ENCODE data around the gene LYRM1.

The LYRM1 gene

DNA sequence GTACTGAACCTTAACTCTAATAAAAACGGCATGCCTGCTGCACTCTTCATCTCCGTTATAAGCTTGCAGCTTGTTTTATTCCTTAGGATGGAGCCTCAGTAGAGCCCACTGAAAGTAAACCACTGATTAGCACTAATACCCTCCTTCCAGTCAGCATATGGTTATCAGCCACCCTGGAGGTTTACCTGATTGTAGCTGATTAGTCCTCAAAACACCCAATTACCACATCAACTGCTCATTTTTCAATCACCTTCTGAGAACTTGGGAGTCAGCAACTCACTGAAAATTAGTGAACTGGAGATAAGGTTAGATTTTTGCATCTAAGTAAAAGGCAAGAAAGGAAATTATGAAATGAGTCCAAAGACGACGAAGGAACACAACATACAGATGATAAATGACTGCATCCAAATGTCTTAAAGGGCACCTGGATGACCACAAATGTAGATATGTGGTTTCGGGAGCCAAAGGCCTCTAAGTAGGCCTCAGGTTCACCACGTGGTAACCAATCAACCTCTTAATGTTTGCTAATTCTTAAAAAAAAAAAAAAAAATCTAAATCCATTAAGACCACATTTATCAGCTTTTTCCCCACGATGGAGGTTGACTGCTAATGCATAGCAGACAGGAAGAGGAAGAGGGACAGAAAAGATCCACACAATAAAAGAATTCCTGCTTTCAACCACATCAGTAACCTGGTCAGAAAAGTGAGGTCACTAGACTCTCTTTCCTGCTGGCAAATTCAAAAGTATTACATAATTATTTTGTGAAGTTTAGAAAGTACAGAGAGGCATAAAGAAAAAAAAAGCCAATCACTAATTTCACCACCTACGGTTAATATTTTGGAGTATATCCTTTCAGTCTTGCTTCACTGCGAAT, 28.4 kb upstream of the LYRM1 start:
- no peak for DNase-seq (ENCODE audit: low read depth in 2 of 2)

DNA sequence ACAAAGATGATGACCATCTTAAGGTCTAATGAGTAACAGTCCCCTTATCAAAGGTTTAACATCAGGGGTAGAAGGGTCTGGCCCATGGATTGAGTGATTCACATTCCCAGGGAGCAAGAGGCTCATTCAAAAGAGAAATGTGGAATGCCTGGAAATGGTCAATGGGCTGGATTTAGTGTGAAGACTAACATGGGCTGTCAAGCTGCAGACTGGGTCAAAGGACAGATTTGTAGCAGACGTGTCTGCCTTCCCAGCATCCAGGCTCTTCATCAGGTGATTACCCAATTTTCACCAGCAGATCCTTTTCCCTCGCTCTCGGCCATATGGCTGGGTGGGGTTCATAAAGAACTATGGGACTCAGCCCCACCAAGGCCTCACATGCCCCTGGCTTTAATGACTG, 27.2 kb upstream of the LYRM1 start:
- DNase-seq (ENCODE audit: low read depth in 2 of 2): no peak

DNA sequence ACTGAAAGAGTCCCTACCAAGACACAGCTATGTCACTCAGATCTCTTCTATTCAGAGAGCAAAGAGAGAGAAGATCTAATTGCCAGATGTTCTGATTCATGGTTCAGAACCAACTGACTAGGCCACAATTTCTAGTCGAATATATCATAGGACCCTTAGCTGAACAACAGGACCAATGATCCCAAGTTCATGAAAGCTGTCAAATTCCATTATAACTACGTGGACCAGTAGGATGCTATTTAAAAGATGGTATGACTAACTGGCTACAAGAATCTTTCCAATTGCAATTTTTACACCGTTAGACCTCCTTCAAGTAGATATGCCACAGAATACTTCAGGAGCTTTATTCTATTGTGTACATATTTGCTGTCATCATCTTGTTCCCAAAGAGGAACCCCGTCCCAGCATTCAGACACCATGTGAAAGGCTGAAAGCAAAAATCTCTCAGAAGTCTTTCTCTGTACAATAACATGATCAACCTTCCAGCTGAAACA, 26.4 kb upstream of the LYRM1 start:
- DNase-seq (ENCODE audit: low read depth in 2 of 2): no peak

DNA sequence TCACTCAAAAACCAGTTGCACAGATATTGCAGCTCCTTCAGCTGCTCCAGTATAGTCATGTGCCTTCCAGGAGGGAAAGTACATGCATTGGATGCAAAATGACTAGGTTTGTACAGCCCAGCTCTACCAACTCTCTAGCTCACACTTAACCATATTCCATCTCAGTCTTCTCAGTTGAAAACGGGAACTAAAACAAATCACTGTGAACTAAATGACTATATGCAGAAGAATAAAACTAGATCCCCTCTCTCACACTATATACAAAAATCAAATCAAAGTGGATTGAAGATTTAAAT, 25.3 kb upstream of the LYRM1 start:
- DNase-seq (ENCODE audit: low read depth in 2 of 2): no peak

DNA sequence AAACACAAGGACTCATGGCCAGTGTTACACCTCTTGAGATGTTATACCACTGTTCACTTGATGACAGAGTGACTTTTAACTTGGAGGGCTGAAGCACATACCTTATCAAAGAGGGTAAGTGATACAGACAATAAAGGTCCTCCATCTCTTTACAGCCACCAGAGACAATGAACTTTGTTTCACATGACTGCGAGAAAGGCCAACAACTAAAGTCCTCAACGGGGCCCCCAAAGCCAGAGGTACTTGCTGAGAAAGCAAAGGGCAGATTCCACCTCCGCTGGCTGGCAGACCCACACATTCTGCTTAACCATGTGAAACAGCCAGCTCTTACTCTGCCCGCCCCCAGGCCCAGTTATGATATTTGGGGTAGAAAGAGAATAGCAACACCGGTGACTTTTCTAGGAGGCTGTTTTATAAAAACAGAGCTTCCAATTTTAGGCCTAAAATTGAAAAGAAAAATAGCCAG, 21.9 kb upstream of the LYRM1 start:
- no peak for DNase-seq (ENCODE audit: low read depth in 2 of 2)

GRCh38 chr16:20879175-20880040, 21.2 kb upstream of the LYRM1 start:
- no peak for DNase-seq (ENCODE audit: low read depth in 2 of 2)

GRCh38 chr16:20880867-20881502, 19.6 kb upstream of the LYRM1 start:
- DNase-seq (ENCODE audit: low read depth in 2 of 2): no peak

- DNase-seq (ENCODE audit: low read depth in 2 of 2): no peak
Observed at GRCh38 chr16:20881503-20881878, 19.1 kb upstream of the LYRM1 start.

- no peak for DNase-seq (ENCODE audit: low read depth in 2 of 2)
Observed at GRCh38 chr16:20883554-20884239, 16.9 kb upstream of the LYRM1 start.

DNA sequence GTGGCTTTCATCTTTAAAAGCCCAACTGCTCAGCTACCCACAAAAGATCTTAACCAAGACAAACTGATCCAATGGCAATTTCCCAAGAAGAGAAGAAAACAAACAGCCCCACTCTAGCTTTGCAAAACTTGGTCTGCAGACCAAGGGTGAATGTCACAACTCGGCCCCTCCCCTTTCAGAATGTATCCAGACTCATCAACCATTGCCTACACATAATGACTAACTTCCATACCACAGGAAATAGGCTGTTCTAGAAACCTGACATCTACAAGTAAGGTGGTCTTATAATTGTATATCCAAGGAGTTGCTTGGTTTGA, 16.4 kb upstream of the LYRM1 start:
- DNase-seq (ENCODE audit: low read depth in 2 of 2): no peak

- no peak for DNase-seq (ENCODE audit: low read depth in 2 of 2)
Observed at GRCh38 chr16:20886320-20886719, 14.3 kb upstream of the LYRM1 start.

DNA sequence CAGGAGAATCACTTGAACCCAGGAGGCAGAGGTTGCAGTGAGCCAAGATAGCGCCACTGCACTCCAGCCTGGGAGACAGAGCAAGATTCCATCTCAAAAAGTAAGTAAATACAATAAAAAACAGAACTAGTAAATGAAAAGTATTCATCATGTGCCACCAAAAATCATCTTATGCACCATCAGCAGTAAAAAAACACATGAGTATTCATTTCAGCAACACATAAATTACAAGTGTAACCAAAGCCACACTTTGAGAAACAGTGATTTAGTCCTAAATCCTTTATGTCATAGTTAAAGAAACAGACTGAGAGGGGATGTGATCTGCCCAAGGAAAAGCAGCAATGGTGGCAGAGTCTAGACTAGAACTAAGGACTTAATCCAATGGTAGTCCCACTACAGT, 13.4 kb upstream of the LYRM1 start:
- no peak for DNase-seq (ENCODE audit: low read depth in 2 of 2)

DNA sequence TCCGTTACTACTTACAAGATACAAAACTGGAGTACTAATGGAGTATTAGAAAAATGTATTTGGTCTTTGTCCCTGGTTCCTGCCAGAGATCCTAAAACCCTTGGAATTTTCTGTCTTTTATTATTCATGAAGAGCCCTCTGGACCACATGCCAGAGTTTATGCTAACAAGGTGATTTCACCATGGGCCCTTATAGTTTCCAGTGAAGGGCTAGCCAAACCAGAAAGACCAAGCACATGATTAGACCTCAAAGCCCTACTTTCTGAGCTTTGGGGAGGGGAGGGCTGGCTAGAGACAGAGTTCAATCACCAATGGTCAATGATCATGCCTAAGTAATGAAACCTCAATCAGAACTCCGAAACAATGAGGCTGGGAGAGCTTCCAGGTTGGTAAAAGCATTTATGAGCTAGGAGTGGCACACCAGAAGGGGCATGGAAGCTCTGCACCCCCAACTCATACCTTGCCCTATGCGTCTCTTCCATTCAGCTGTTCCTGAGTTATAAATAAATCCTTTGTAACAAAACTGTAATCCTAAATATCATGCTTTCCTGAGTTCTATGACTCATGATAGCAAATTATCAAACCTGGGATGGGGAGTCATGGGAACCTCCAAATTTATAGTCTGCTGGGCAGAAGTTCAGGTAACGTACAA, 10.8 kb upstream of the LYRM1 start:
- DNase-seq (ENCODE audit: low read depth in 2 of 2): no peak

GRCh38 chr16:20894388-20894787, 6.2 kb upstream of the LYRM1 start:
- DNase-seq (ENCODE audit: low read depth in 2 of 2): no peak

DNA sequence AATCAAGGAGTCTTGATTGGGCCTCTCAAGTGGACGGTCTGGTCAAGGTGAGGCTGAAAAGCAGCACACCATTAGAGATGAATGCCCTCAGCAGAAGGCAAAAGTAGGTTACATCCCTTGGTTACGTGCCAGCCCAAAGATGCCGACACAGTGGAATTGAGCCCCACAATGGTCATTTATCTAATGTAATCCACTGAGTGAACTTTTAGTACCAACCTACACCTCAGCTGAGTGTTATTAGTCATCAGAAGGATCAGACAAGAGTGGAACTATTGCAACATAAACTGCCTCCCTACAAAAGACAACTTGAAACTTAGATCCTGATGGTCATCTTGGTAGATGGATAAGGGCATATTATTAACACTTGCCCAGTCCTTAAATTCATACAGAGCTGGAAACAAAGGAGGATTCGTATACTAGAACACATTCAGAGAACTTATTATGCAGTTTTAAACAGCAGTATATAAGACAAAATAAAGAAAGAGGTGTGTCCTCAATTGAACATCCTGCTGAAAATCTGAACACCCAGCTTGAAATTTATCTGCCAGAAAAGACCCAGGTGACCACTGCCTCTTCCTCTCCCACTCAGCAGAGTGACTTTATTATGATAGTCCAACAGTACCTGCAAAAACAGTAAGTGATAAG, 3.2 kb upstream of the LYRM1 start:
- no peak for DNase-seq (ENCODE audit: low read depth in 2 of 2)

DNA sequence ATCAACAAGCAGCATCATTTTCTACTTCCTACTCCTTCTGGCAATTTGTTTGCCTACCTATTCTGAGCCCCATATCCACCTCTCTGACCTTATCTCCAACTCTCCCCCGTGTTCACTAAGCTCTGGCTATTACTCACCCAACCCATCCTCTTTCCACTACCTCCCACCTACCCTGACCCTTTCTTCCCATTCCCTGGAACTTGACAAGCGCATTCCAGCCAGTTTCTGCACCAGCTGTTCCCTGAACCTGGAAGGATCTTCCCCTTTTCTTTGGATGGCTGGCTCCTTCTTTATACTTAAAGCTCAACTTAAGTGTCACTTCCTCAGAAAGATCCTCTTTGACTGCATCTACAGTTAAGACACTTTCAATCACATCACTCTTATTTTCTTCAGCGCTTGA, 2.6 kb upstream of the LYRM1 start:
- DNase-seq (ENCODE audit: low read depth in 2 of 2): no peak

DNA sequence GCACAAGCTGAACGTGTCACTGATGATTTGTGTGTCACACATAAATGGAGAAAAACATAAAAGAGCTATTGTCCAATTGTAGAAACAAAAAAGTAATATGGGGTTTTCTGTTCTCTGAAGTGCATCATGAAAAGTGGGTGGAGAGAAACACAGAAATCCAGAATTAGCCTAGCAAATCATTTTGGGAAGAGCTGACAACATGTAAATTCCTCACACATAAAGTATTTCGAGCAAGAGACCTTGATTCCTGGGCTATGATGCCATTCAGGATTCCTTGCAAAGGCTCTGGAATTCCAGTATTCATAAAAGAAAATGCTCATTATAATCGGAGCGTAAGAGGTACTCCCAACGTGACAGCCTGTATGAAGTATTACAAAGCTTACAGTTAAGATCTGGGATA, 1.5 kb upstream of the LYRM1 start:
- DNase-seq (ENCODE audit: low read depth in 2 of 2): no peak

DNA sequence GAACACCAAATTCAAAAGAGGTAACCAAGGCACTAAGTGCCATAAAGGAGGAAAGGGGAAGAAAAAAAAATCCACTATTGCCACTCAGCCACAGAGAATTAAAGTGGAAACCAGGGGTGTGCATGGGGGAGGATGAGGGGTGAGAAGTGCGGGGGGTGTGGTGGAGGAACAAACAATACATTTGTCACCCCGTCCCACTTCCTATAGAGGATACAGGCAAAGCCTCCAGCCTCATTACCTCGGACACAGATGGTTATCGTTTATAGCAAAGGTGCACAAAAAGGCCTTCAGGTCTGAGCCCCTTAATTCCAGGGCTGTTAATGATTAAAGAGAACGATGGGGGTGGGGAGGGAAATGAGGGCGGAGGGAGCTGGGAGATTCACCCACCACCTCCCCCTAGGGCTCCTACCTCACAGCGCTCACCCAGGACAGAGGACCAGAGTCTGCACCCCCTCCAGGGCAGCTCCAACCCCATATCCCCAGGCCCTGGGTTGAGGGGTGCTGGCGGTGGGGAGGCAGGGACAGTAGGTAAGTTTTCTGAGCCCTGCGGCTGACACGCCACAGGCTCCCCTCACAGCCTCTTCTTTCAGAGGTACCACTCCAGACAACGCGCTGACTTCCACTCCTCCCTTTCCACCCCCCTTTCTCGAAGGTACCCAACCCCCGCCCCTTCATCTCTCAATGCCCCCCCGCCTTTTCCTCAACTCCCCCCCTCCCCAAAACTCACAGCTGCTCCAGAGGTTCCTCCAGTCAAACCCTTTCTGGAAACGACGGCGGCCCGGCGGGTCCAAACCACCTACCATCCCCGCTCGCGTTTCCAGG, 883 bp upstream of the LYRM1 start:
- DNase-seq (ENCODE audit: low read depth in 2 of 2): no peak

DNA sequence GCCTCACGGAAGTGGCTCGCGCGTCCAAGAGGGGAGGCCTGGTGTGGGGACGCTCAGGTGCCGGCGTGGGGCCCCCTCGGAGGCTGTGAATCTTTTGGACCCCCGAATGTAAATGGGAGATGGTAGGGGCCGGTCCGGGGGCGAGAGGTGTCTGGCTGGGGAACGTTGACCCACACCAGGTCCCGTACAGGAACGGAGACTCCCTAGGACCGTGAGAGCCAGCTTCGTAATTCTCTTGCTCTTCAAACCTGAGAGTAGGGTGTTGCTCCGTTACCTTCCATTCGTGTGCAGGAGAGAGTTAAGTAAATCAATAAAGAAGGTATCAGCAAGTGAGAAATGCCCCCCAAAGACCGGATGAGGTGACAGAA, 481 bp downstream of the LYRM1 start:
- no peak for DNase-seq (ENCODE audit: low read depth in 2 of 2)

DNA sequence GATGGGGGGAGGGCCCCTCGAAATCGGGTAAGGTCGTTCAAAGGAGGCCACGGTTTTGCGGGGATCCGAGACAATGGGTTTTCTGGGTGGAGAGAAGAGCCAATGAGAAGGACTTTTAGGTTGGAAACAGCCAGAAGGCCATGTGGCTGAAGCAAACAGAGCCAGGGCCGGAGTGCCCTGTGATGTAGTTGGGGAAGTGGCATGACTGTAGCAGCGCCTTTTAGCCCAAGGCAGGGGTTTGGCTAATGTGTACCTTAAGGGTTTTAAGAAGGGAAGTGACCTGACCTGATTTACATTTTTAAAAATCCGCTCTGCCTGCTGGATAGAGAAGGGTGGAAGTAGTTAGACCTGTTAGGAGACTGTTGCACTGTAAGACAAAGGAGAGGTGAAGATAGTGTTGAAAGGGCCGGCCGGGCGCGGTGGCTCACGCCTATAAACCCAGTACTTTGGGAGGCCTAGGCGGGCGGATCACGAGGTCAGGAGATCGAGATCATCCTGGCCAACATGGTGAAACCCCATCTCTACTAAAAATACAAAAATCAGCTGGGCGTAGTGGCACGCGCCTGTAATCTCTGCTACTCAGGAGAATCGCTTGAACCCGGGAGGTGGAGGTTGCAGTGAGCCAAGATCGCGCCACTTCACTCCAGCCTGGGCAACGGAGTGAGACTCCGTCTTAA, 1.0 kb downstream of the LYRM1 start:
- peak in 1 of 2 donors; percentile 1 for DNase-seq (ENCODE audit: low read depth in 2 of 2)

Measured in stimulated activated CD8-positive, alpha-beta memory T cell treated with anti-CD3 and anti-CD28 coated beads, Interleukin-15, amount 100 ng/mL, for 4 hours (primary cell).